Measurements from ENCODE around the gene TFDP1.

GRCh38 chr13:113672002-113672651, 87.6 kb downstream of the TFDP1 start:
- TF ChIP-seq CTCF (IDR thresholded peaks at IDR 0.05) (no peak), POLR2AphosphoS5 (IDR thresholded peaks at IDR 0.05; ENCODE audit: insufficient read depth in 1 of 2, low read depth in 1 of 2) (no peak)

Data from vagina (tissue), 2 donors.